Activated CD4-positive, alpha-beta T cell treated with anti-CD3 and anti-CD28 coated beads for 48 hours (primary cell): ENCODE data around the gene CYS1.

ENCODE experiments used
- DNase-seq: peaks from one replicate; pipeline ENCODE4 v3.0.0-alpha.2; 2020

The CYS1 gene

DNA sequence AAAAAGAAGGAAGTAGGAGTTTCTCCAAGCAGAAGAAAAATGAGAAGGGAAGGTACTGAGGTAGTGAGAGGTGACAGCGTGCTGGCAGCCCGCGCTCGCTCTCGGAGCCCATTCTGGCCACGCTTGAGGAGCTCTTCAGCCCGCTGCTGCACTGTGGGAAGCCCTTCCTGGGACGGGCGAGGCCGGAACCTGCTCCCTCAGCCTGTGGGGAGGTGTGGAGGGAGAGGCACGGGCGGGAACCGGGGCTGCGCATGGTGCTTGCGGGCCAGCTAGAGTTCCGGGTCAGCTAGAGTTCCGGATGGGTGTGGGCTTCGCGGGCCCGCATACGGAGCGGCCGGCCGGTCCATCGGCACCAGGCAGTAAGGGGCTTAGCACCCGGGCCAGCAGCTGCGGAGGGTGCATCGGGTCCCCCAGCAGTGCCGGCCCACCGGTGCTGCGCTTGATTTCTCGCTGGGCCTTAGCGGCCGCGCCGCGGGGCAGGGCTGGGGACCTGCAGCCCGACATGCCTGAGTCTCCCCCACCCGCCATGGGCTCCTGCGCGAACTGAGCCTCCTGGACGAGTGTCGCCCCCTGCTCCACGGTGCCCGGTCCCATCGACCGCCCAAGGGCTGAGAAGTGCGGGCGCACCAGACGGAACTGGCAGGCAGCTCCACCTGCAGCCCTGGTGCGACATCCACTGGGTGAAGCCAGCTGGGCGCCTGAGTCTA is 11.1 kb upstream of the CYS1 start:
- peak; percentile 27 for DNase-seq

DNA sequence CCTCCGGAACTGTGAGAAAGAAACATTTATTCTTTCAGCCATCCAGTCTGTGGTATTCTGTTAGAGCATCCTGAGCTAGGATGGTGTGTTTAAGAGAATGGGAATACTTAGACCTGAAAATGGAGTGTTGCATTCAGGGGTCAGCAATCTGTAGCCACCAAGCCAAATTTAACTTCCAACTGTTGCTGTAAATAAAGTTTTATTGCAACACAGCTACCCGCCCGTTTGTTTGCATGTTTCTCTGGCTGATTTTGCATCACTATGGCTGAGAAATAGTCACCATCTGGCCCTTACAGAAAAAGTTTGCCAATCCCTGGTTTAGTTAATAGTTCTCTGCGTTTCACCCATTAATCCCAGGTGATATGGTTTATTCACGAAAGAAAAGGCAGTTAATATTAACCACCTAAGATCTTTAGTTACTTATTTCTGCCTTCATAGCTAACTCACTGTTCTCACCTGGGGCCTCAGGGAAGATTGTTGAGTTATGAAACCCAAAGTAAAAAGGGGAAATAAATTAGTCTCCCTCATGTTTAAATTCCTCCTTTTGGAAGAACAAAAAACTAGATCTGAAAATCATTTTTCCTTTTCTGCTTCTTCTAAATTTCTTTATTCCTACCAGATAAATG is 9.5 kb upstream of the CYS1 start:
- DNase-seq, result no peak

DNA sequence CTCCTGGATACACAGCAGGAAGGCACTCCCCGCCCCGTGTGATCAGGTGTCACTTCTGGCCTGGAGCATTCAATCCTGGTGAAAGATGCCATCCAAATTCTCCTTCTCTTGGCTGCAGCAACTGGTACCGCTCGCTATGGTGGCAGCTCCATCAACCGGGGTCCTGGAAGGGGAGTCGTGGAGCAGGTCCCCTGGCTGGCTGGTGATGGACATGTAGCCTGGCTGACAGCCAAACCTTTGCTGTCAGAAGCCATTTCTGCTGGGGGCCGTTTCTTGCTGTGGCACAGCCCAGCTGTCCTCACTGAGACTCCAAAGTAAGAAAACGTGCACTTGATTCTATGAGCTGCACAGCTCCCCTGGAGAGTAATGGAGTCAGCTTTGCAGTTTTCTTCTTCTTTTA is 7.1 kb upstream of the CYS1 start:
- DNase-seq, result no peak

DNA sequence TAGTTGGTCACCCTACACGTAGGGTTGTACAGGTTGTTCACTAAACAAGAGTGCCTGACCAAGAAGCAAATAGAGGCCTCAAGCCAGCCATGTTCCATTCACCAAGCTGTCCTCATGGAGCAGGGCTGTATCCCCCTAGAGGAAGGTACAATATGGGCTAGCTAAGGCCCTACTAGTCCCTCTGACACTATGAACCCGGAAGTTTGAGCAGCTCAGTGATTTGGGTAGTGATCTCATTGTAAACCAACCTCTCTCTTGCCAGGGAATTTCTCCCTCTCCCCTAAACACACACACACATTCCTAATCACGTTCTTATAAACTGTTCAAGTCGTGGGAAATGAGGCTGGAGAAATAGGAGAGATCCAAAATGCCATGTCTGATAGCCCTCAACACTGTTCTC is 6.7 kb upstream of the CYS1 start:
- no peak for DNase-seq

DNA sequence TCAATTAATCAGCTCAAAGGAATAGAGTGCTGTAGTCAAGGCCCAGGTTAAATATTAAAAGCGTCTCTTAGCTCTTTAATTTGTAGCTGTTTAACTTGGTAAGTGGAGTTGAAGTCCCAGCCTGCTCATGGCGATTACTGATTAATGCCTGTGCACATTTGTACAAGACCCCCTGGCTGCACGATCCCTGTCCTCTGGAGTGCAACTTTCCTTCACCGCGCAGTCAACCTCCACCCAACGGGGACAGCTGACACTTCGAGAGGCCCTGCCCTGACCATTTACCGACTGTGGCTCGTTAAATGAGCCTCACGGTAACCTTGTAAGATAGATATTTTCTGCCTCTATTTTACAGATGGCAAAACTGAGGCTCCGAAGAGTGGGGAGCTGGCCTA is 5.5 kb upstream of the CYS1 start:
- DNase-seq, result no peak

DNA sequence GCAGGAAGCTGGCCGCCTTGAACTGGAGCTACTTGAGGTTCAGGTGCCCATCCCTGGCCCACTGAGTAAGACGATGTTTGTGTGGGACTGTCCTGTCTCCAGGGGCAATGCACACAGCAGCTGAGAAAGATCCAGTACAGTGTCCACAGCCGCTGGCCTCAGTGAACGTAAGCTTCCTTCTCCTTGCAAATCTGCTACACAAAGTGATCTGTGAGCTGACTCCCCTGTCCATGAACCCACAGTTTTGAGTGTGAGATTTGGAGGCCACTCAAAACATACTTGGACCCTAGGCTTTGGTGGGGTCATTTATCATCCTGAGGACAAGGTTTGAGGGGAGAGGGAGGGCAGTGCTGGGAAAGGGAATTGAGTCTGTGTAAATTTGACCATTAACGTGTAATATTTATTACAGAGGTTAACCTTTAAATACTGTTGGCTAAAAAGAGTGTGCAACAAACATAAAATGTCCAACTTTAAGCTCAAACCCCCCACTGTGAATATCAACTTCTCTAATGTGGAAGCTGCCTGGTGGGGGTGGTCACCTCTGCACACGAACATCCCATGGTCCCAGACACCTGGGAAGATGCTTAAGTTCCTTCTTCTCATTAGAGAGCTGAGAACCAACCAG is 4.9 kb upstream of the CYS1 start:
- DNase-seq, result no peak

DNA sequence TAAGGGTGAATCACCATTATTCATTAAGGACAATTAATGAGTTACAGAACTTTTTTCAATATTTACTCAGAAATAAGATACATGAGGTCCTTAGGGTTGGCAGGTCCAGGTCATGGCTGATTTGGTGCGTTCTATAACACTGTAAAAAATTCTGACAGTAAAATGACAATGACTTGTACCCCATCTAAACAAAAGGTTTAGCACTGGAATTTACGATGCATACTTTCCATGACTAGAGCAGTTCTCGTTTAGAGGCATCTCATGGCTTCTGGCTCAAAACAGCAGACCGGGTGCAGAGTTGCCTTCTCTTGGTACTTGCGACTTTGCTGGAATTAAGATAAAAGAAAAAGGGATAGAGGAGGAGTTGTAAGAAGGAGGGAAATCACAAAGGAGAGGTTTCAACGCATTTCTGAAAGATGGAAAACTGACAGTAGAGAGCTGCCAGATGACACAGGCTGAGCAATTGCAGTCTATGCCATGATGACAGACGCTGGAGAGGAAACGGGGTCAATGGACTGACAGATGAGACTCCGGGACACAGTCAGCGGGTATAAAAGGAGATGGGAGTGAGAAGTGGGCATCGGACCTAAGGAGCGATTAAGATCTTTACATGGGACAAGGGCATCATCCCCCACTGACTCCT is 4.1 kb upstream of the CYS1 start:
- DNase-seq, result no peak

DNA sequence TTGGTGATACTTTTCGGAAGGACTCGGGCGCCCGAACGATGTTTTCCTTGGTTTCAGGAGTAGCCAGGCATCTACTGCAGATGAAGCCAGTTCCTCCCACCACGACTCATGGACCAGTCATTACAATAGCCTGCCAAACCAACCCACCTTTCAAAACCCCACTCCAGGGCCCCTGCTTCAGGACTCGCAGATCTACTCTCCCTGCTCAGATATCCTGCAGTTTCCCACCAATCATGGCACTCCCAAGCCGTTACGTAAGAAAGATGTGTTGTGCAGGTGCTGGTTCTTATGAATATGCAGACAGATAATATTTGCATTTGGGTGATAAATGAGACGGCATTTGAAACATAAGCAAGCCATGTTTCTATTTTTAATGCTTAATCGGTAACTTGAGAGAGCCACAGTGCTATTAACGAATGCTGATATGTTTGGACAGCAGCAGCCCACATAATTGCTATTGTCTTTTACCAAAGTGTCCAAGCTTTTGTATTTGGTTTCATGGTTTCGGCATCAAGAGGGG is 3.5 kb upstream of the CYS1 start:
- peak; percentile 17 for DNase-seq

DNA sequence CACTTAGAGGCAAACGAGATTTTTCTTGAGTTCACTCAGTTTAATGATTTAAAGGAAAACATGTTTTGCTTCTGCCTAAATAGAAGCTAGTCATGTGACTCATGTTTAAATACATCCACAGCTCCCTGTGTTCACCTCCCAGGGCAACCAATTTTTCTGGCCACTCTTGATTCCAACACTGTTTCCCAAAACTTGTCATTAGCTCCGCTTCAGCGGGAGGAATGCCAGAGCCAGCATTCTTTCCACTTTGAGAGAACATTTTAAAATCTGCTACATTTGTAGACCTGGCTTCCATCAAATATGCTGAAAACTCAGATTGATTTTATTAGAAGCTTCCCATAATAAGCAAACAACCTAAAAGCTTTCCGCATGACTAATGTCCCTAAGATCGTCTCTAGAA is 2.8 kb upstream of the CYS1 start:
- no peak for DNase-seq

DNA sequence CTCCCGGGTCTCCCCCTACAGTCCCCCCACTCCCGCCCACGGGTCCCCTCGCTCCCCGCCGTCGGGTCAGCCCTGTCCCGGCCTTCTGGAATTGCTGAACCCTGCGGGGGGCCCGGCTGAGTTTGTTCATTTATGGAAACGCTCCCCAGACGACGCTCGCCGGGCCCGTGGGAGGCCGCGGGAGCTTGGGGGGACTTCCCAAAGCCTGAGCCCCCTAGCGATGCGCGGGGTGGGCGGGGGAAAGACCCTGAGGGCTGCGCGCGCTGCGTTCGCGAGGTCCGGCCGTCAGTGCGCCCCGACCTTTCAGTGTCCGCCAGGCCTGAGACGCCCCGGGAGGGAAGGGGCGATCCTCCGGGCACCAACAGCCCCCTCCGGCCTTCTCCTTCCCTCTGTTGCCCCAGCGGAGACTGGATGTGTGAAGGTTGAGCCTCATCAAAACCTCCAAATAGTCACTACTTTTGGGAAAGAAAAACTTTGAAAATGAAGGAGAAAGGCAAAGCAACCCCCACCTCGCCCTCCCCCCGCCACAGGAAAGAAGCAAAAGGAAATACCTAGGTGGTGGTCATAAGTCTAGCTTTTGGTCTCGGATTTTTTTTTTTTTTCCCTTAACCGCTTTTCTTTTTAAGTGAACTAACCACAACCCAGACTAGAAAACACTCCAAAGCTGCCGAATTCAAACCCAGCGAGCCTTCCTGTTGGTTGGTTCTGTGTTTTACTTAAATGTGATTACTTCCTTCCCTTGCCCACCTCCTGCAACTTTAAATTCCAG is 509 bp upstream of the CYS1 start:
- no peak for DNase-seq

DNA sequence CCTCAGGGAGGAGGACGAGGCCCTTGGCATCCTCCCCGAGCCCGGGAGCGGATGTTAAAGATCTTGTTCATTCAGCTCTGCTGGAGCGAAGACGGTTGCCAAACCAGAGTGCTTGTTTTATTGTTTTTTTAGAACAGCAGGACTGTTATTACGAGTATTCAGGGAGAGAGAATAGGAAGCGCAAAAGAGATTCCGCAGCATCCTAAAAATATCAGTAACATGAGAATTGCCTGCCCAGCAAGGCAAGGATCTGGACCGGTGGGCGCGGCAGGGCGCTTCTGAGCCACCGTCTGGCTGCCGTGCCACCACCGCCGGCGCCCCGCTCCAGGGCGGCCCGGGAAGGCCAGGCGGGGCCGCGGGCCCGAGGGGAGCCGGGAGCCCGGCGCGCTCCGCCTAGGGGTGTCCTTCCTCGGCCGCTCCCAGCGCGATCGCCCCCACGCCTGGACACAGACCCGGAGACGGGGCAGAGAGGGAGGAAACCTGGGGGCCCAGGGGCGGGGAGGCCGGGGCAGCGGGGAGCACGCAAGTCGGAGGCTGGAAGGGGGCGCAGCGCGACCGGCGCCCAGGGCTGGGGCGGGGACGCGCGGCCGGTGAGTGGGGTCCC is 843 bp downstream of the CYS1 start:
- DNase-seq, result no peak

DNA sequence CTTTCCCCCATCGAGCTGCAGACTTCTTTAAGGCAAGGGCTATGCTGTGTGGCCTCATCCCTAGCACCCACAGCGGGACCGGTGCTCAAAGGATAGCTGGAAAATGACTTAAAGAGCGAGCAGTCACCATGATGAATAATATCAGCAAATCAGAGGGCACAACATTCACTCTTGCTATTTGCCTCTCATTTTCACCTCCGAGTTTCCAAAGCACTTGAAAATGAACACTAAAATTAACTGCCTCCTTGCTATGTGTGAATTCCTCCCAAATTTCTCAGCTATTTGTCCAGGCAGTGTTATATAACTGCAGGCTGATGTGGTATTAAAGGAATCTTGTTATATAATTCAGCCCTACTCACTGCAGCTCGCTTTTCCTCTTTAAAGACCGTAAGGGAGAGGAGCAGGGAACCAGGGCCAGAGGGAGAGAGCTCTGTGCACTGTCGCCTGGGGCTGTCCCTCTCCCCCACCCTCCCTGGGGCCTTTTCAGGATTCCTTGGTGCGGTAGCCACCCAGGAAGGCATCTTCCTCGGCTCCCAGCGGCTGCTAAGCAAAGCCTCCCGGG is 1.4 kb downstream of the CYS1 start:
- DNase-seq, result no peak

DNA sequence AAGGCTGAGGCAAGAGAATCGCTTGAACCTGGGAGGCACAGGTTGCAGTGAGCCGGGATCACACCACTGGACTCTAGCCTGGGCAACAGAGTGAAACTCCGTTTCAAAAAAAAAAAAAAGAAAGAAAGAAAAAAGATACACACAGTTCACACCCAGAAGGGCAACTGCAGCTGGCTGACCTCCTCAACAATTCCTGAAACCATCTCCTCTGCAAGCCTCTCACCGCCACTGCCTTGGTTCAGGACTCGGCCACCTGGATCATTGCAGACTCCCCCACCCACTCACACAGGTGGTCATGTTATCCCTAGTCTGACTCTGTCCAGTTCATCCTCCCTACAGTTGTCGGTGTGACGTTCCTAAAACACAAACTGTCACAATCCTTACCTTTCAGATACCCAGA is 2.2 kb downstream of the CYS1 start:
- DNase-seq, result no peak

DNA sequence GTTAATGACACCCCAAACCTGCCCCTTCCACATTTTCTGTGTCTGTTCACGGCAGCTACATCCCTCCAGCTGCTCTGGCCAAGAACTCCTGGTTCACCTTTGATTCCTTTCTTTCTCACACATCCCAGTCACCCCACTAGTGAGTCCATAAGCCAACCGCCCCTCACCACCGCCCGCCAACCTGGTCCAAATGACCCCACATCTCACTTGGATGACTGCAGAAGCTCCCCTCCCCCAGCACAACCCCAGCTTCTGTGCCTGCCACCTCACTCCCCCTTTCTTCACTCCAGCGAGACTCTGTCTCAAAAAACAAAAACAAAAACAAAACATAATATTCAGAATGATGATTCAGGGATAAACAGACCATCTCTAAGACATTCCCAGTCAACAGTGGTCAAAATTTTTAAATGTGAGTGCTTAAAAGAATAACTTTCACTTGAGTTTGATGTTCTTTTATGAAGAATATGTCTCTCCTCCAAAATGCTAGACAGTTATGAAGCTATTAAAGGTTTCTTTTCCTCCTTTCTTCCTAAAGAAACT is 3.2 kb downstream of the CYS1 start:
- DNase-seq, result no peak

DNA sequence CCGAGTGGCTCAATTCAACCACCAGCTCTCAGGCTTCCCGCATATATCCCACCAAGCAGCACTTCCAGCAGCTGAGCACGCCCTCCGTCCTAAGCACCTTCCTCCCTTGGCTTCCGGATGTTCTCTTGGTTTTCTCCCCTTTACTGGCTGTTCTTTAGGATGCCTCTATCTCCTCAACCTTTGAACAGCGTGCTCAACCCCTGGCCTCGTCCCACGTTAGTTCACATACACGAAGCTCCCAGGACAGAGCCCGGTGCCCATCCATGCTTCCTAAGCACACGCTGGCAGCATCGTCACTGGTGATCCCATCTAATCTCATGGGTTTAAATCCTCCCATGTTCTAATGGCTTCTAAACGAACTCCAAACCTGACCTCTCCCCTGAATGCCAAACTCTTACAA is 3.7 kb downstream of the CYS1 start:
- DNase-seq, result no peak

DNA sequence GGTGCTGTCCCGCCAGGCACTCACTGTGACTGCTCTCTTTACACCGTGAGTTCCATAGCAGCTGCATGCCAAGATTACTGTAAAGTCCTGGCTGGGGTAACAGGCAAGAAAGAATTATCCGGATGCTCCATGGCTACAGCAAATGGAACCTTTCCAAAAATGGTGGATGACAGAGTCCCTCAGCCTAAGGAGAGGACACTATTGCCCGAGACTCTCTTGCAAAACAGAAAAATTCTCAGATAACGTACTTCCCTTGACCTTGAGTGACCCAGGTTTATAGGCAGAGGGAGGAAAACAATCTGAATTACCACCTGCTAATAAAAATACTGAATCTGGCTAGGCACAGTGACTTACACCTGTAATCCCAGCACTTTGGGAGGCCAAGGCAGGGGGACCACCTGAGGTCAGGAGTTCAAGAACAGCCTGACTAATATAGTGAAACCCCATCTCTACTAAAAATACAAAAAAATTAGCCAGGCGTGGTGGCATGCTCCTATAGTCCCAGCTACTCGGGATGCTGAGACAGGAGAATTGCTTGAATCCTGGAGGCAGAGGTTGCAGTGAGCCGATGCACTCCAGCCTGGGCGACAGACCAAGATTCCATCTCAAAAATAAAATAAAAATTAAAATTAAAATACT is 4.5 kb downstream of the CYS1 start:
- DNase-seq, result no peak

DNA sequence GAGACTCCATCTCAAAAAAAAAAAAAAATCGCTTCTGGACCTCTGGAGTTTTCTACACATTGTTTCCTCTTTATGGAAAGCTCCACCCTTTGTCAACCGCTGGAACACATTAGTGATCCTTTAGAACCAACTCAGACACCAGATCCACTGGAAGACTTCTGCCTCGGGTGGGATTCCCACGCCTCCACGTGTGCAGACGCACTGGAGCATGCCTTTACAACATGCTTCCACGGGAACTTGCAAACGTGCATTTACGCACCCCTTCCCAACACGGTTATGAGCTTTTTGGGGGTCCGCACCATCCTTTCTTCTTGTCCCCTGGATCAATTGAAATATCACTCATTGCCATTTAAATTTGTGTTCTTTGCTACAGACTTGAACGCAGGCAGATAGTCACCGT is 5.1 kb downstream of the CYS1 start:
- DNase-seq, result no peak

DNA sequence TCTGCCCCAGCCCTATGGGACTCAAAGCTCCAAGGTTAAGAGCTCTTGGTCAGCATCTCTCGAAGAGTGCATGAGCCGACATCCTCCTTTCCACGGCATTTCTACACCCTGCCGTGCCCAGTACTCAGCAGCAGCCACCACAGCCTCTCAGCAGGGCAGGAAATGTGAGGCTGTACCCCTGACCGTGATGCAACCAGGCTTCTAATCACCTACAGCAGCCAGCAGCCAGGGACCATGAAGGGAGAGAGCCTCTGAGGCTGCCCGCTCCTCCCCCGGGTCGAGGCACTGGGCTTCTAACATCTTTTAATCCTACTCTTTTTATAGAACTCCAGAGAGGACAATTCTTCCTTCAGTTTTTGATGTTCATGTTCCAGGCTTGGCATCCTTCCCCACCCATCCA is 6.5 kb downstream of the CYS1 start:
- DNase-seq, result no peak

DNA sequence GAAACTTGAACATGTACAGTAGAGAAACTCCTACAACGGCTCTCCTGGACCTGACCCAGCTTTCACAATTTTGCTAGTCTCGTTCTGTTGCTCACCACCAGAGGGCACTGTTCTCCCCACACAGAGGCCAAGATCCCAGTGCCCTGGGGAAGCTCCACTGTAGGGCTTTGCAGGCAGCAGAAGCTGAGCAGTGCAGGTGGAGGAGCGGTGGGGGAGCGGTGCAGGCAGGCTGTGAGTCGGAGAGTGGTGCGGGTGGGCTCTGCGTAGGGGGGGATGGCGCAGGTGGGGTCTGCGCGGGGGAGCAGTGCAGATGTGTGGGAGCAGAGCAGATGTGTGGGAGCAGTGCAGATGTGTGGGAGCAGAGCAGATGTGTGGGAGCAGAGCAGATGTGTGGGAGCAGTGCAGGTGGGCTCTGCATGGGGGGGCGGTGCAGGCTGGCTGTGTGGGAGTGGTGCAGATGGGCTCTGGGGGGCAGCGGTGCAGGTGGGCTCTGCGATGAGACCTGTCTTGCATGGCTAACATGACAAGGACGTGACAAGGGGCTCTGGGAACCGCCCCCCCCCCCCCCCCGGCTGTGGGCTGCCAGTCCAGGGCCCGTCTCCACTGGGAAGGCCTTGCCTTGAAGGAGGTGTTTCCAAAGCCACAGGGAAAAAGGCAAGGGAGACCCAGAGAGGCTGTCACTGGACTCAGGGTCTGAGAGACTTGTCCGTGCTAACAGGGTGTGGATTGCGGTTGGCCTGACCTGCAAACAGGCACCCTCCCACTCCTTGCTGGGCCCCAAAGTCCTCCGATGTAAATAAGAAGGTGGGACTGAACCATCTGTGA is 7.3 kb downstream of the CYS1 start:
- peak; percentile 82 for DNase-seq

DNA sequence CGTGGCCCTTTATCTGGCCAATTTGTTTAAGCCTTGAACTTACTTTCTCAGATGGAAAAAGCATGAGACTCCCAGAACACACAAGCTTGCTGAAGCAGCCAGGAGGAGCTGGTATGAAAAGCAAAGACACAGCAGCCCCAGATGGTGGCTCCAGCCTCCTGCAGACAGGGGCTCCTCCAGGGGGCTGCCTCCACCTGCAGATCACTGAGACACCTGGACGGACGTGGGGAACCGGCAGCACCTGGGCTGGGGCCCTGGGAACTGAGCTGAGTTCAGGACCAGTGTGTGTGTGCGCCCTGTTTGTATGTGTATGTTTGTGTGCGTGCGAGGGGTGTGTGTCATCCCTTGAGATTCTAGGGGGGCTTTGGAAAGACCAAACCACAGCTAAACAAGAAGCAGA is 8.6 kb downstream of the CYS1 start:
- DNase-seq, result no peak

DNA sequence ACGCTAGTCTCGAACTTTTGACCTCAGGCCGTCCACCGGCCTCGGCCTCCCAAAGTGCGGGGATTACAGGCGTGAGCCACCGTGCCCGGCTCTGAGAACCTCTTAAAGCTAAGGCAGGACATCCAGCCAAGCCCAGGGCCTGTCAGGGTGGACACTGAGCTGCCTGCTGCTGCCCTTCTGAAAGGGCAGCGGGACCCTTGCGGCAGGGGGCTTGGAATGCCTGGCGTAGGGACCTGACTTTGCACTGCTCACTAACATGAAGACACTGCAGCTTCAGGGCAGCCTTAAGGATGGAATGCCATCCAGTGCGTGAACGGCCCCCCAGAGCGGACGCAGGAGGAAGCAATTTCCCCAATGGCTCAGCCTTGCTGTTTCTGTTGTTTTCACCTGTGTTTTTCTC is 9.0 kb downstream of the CYS1 start:
- DNase-seq, result no peak
